Bronchial epithelial cell (primary cell): ENCODE measurements around the gene DUT. TPM values are rescaled to one million over a fixed set of nuclear protein-coding genes. Genes with fewer than 3 reads are reported as not detected.

Experiments used
- DNase-seq: peaks from one replicate; pipeline ENCODE4 v3.0.0-alpha.2; 2010; ENCODE audit warnings: low read depth
- FAIRE-seq: peaks from 2 replicates; lab custom pipeline; 2011; peaks lifted over from hg19 to GRCh38; lab: Jason Lieb, UNC
- H3K27me3 ChIP-seq: 2 replicates; pipeline ENCODE4 v1.5.1; 2011; ENCODE audit warnings: low read length; ENCODE audit not compliant: control insufficient read depth, insufficient read depth
- H3K36me3 ChIP-seq: 2 replicates; pipeline ENCODE4 v1.5.1; 2011; ENCODE audit warnings: low read length; ENCODE audit not compliant: control insufficient read depth, insufficient read depth
- H3K4me3 ChIP-seq: 2 replicates; pipeline ENCODE4 v1.5.1; 2011; ENCODE audit warnings: mild to moderate bottlenecking, low read depth, low read length, control low read depth
- CTCF ChIP-seq: IDR thresholded peaks from 2 replicates; pipeline ENCODE4 v1.5.1; 2011; ENCODE audit warnings: mild to moderate bottlenecking, moderate library complexity, low read length, control low read depth, inconsistent platforms; ENCODE audit not compliant: insufficient read depth, severe bottlenecking
- total RNA-seq: library from RNA; depleted of rRNA; stranded (reverse); fragments of >200 nt; gene quantifications from 2 replicates; pipeline ENCODE4 v1.2.1, GENCODE V29; 2014

The DUT gene
- total RNA-seq, 1 donor from 2014 or later, result 30.8 TPM

- FAIRE-seq, result no peak
- H3K36me3 ChIP-seq, result no peaks in the 10 kb centered on the region
- DNase-seq, result no peak
- no peak for TF ChIP-seq CTCF
- H3K4me3 ChIP-seq, result no peak overlapping the region
- H3K27me3 ChIP-seq, result no peaks in the 10 kb centered on the region
These were observed 24.1 kb downstream of the DUT start for GRCh38 chr15:48355377-48355776.

- FAIRE-seq (no peak), DNase-seq (peak; percentile 50)
- TF ChIP-seq CTCF, result peak; percentile 41
- no peaks in the 10 kb centered on the region for H3K27me3 ChIP-seq
- H3K4me3 ChIP-seq, result no peak overlapping the region
- H3K36me3 ChIP-seq, result no peaks in the 10 kb centered on the region
These were observed 27.3 kb downstream of the DUT start for GRCh38 chr15:48358229-48359152.

- Histone ChIP-seq H3K27me3 (no peaks in the 10 kb centered on the region), H3K4me3 (no peak overlapping the region), H3K36me3 (no peaks in the 10 kb centered on the region)
- FAIRE-seq, result no peak
- TF ChIP-seq CTCF, result no peak
- DNase-seq, result peak; percentile 42
These were observed 29.6 kb downstream of the DUT start for GRCh38 chr15:48360841-48361240.

- no peaks in the 10 kb centered on the region for H3K27me3 ChIP-seq
- H3K4me3 ChIP-seq, result no peak overlapping the region
- FAIRE-seq (no peak), DNase-seq (no peak)
- no peaks in the 10 kb centered on the region for H3K36me3 ChIP-seq
- TF ChIP-seq CTCF, result no peak
These were observed 30.5 kb downstream of the DUT start for GRCh38 chr15:48361685-48362084.

- DNase-seq (no peak), FAIRE-seq (no peak)
- Histone ChIP-seq H3K4me3 (no peak overlapping the region), H3K36me3 (no peaks in the 10 kb centered on the region), H3K27me3 (no peaks in the 10 kb centered on the region)
- no peak for TF ChIP-seq CTCF
These were observed 32.2 kb downstream of the DUT start for GRCh38 chr15:48363474-48363873.
